A549 treated with ZK216348 at 1 μM for 4 hours (cell line): ENCODE measurements around the gene ZNF451. TPM values are rescaled to one million over a fixed set of nuclear protein-coding genes. Genes with fewer than 3 reads are reported as not detected.

Experiments
- total RNA-seq: library from RNA; stranded (reverse); fragments of 200-300 nt; extraction: Qiagen RNA extraction; gene quantifications from 5 replicates; pipeline ENCODE4 v1.2.3, GENCODE V29; 2022; ENCODE audit warnings: low read depth

ZNF451 gene
- total RNA-seq: 6.7 to 11.0 TPM (median 7.4 TPM) in 5 replicates

GRCh38 chr6:57089687-57090457 is at the start of gene ZNF451:
Gene ZNF451 (plus strand): TSS chr6:57090188. CDS start chr6:57090254, 66 bp downstream.

DNA sequence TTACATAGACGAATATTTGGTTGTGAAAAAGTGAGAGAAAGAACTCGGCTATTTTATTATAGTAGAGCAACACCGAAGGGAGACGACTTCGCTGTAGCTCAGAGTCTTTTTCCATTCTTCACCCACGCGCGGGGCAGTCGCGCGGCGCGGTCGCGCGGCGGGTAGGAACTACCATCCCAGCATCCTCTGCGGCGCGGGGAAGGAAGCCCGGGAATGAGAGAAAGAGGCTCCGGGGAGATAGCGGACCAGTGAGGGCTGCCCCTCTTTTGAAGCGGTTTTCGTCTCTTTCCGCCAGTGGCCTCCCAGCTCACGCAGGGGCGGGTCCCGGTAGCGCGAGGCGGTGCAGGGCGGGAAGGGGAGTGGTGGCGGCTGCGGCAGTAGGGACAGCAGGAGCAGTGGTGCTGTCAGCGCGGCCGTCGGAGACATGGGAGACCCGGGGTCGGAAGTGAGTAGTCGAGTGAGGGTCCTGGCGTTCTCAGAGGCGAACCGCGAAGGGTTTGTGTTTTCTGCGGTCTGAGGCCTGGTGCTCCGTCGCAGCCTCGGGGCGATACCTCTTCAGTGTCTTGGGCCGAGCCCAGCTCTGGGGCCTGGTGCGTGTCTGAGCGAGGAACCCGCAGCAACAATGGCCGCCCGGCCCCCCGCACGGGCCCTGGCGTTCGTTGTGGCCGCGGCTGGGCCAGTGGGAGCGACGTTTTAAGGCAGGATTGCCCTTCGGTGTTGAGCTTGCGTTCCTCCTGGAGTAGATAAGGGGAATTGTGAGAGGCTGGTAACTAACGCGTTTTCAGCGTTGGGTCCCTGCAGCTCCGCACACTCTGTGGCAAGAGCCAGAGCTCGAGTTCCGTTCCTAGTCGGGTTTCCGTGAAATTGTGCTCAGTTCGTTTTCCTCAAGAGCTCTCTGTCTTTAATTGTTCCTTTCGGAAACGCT is 43.4 kb upstream of the ZNF451 start, which contains the start of gene KIAA1586:
Gene KIAA1586 (plus strand): TSS at position 362 of the 925 bp plus-strand sequence. CDS start 63 bp downstream, at position 425.

DNA sequence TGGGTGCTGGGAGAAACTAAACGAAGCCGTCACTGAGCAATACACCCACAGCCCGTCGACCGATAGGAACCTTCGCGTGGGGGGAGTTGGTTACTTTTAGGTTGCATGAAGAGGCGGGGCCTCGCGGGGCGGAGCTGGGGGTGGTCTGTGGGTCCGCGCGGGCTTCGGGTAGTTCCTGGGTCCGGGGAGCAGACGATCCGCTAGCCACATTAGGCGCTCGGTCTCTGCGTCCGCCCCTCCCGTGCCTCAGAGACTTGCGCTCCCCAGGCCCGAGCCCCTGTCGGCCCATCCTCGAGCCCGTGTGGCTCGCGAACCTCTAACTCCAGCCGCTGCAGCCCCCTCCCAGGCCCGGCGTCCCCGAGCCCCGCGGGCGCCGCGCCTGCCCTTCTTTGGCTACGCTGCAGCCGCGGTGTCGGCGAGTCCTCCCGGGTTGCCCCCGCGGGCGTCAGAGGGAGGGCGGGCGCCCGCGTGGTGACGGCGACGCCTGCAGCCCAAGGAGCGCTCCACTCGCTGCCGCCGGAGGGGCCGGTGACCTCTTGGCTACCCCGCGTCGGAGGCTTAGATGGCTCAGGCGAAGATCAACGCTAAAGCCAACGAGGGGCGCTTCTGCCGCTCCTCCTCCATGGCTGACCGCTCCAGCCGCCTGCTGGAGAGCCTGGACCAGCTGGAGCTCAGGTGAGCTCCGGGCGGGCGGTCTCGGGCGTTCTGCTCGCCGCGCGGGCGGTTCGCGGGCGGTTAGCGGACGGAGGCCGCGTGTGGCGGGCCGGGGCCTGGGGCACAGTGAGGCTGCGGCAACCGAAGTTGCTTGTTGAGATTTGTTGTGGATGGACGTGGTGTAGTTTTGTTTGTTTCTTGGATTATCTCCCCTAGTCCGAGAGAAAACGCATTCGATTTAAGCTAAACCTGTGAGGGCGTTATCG is 82.4 kb downstream of the ZNF451 start, which contains the start of gene BAG2:
Gene BAG2 (plus strand): TSS at position 191 of the 920 bp plus-strand sequence. CDS start 372 bp downstream, at position 563.

Other genes with a start within 250 kb of the ZNF451 start
- 0.63 to 1.8 TPM (median 1.3 TPM) in 5 replicates for gene BEND6, start 135.1 kb upstream of the ZNF451 start, total RNA-seq
- 2.9 to 5.1 TPM (median 4.3 TPM) in 5 replicates for gene KIAA1586, start 43.5 kb upstream of the ZNF451 start, total RNA-seq
- 6.7 to 9.5 TPM (median 7.6 TPM) in 5 replicates for gene BAG2, start 82.1 kb downstream of the ZNF451 start, total RNA-seq
- 4.4 to 9.9 TPM (median 8.0 TPM) in 5 replicates for gene RAB23, start 132.1 kb downstream of the ZNF451 start, total RNA-seq
- 10.9 to 15.3 TPM (median 12.3 TPM) in 5 replicates for gene PRIM2, start 227.4 kb downstream of the ZNF451 start, total RNA-seq